ENCODE results near the gene TNFRSF14.

DNA sequence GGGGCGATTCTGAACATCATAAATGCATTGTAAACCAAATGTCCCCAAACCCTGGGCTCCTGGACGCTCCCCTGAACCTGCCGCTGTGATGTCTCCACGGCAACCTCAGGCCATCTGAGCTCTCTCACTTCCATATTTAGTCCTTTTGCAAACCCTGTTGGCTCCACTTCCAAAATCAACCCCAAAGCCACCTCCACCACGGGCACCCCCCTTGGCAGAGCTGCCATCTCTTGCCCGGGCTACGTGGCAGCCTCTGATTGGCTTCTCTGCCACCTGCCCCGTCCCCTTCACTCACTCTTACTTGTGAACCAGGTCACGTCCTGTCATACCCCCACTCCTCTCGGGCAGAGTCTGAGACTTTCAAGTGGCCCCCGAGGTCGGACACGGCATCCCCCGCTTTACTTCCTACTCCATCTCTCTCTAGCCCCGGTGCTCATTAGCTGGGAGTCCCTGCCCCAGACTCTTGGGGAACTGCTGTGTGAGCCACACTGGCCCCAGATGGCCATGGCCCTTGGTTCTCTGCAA is 46.2 kb downstream of the TNFRSF14 start:
- TF ChIP-seq ZFX (IDR thresholded peaks at IDR 0.05), result no peak
- TF ChIP-seq, protein P1, sequence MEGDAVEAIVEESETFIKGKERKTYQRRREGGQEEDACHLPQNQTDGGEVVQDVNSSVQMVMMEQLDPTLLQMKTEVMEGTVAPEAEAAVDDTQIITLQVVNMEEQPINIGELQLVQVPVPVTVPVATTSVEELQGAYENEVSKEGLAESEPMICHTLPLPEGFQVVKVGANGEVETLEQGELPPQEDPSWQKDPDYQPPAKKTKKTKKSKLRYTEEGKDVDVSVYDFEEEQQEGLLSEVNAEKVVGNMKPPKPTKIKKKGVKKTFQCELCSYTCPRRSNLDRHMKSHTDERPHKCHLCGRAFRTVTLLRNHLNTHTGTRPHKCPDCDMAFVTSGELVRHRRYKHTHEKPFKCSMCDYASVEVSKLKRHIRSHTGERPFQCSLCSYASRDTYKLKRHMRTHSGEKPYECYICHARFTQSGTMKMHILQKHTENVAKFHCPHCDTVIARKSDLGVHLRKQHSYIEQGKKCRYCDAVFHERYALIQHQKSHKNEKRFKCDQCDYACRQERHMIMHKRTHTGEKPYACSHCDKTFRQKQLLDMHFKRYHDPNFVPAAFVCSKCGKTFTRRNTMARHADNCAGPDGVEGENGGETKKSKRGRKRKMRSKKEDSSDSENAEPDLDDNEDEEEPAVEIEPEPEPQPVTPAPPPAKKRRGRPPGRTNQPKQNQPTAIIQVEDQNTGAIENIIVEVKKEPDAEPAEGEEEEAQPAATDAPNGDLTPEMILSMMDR (conservative IDR thresholded peaks at IDR 0.05), result no peak
